WTC11 (cell line): ENCODE data around the gene POTEF.
"Not testable (repeated sequence)": the region's sequence is repeated elsewhere in the genome, so short reads cannot be mapped to it uniquely, and the experiment has no call there.

Experiments used
- ATF2 ChIP-seq: sonication (generic); formaldehyde crosslinking; IDR thresholded peaks from 2 replicates; pipeline ENCODE4 v1.8.1; 2022; ENCODE audit warnings: low read depth, missing genetic modification reagents, borderline replicate concordance
- ATF3 ChIP-seq: sonication (generic); formaldehyde crosslinking; conservative IDR thresholded peaks from 2 replicates; pipeline ENCODE4 v1.8.1; 2022; ENCODE audit warnings: mild to moderate bottlenecking, missing genetic modification reagents
- CTCF ChIP-seq: fragments of 200-600 bp; IDR thresholded peaks from 2 replicates; pipeline ENCODE4 v1.8.0; 2022; ENCODE audit warnings: antibody characterized with exemption
- E2F4 ChIP-seq: sonication (generic); formaldehyde crosslinking; IDR thresholded peaks from 2 replicates; pipeline ENCODE4 v1.8.1; 2022; ENCODE audit warnings: low read depth, mild to moderate bottlenecking, moderate library complexity, missing genetic modification reagents, borderline replicate concordance
- ETV6 ChIP-seq: sonication (generic); formaldehyde crosslinking; IDR thresholded peaks from 2 replicates; pipeline ENCODE4 v1.8.1; 2022; ENCODE audit warnings: mild to moderate bottlenecking, missing genetic modification reagents
- ZSCAN18 ChIP-seq: fragments of 250-450 bp; sonication (Bioruptor Pico); IDR thresholded peaks from 2 replicates; pipeline ENCODE4 v2.1.2; 2022; ENCODE audit warnings: mild to moderate bottlenecking, moderate library complexity

- not testable (repeated sequence) for TF ChIP-seq ZSCAN18 (CRISPR knock-in tag); CTCF; ATF3 (CRISPR knock-in tag); ATF2 (CRISPR knock-in tag); ETV6 (CRISPR knock-in tag); E2F4 (CRISPR knock-in tag)
Measured at GRCh38 chr2:130053217-130053911, 75.7 kb downstream of the POTEF start.
